HepG2 (cell line): ENCODE measurements around the gene CFAP70. TPM values are rescaled to one million over a fixed set of nuclear protein-coding genes. Genes with fewer than 3 reads are reported as not detected.

Source experiments
- ARNT2 ChIP-seq: sonication (generic); formaldehyde crosslinking; IDR thresholded peaks from 2 replicates; pipeline ENCODE4 v1.8.0; 2022; ENCODE audit warnings: mild to moderate bottlenecking, low read depth, missing genetic modification reagents, moderate library complexity
- DRAP1 ChIP-seq: IDR thresholded peaks from 2 replicates; pipeline ENCODE4 v1.6.1; 2016; ENCODE audit warnings: missing genetic modification reagents, missing compliant biosample characterization
- FOSL1 ChIP-seq: sonication (generic); formaldehyde crosslinking; IDR thresholded peaks from 2 replicates; pipeline ENCODE4 v1.9.0; 2021; ENCODE audit warnings: missing genetic modification reagents, borderline replicate concordance
- GLI4 ChIP-seq: sonication (generic); formaldehyde crosslinking; IDR thresholded peaks from 2 replicates; pipeline ENCODE4 v1.5.1; 2020; ENCODE audit warnings: missing genetic modification reagents, mild to moderate bottlenecking, moderate library complexity, borderline replicate concordance
- HNRNPLL ChIP-seq: fragments of 200-400 bp; formaldehyde crosslinking; IDR thresholded peaks from 2 replicates; pipeline ENCODE4 v1.6.1; 2017; ENCODE audit warnings: mild to moderate bottlenecking, low read depth, low read length; ENCODE audit not compliant: poor library complexity, severe bottlenecking
- KLF12 ChIP-seq: sonication (generic); formaldehyde crosslinking; IDR thresholded peaks from 2 replicates; pipeline ENCODE4 v1.4.0; 2020; ENCODE audit warnings: missing genetic modification reagents, borderline replicate concordance
- KMT2A ChIP-seq: sonication (generic); formaldehyde crosslinking; IDR thresholded peaks from 2 replicates; pipeline ENCODE4 v1.4.0; 2020; ENCODE audit warnings: missing genetic modification reagents
- SP4 ChIP-seq: sonication (generic); formaldehyde crosslinking; IDR thresholded peaks from 2 replicates; pipeline ENCODE4 v1.8.1; 2023; ENCODE audit warnings: mild to moderate bottlenecking, missing genetic modification reagents
- THRA ChIP-seq: sonication (generic); formaldehyde crosslinking; IDR thresholded peaks from 2 replicates; pipeline ENCODE4 v1.4.0; 2020; ENCODE audit warnings: missing genetic modification reagents, borderline replicate concordance
- YEATS4 ChIP-seq: sonication (generic); formaldehyde crosslinking; IDR thresholded peaks from 2 replicates; pipeline ENCODE4 v1.4.0; 2020; ENCODE audit warnings: missing genetic modification reagents, borderline replicate concordance
- ZFP36L2 ChIP-seq: sonication (generic); formaldehyde crosslinking; IDR thresholded peaks from 2 replicates; pipeline ENCODE4 v1.4.0; 2020; ENCODE audit warnings: missing genetic modification reagents
- ZNF264 ChIP-seq: sonication (generic); formaldehyde crosslinking; IDR thresholded peaks from 2 replicates; pipeline ENCODE4 v1.4.0; 2020; ENCODE audit warnings: missing genetic modification reagents
- ZNF275 ChIP-seq: sonication (generic); formaldehyde crosslinking; IDR thresholded peaks from 2 replicates; pipeline ENCODE4 v1.8.0; 2022; ENCODE audit warnings: missing genetic modification reagents, mild to moderate bottlenecking, inconsistent platforms, borderline replicate concordance
- ZNF446 ChIP-seq: sonication (generic); formaldehyde crosslinking; IDR thresholded peaks from 2 replicates; pipeline ENCODE4 v1.5.0; 2020; ENCODE audit warnings: mild to moderate bottlenecking, missing genetic modification reagents
- ZNF460 ChIP-seq: sonication (generic); formaldehyde crosslinking; IDR thresholded peaks from 2 replicates; pipeline ENCODE4 v1.5.1; 2020; ENCODE audit warnings: missing genetic modification reagents, mild to moderate bottlenecking, borderline replicate concordance
- ZNF687 ChIP-seq: sonication (generic); formaldehyde crosslinking; IDR thresholded peaks from 2 replicates; pipeline ENCODE4 v1.5.1; 2020; ENCODE audit warnings: mild to moderate bottlenecking, missing genetic modification reagents, moderate library complexity
- polyA plus RNA-seq, 8 experiments: library from polyadenylated mRNA; depleted of rRNA in 3 of 8; stranded (reverse) in 7 of 8; unstranded in 1 of 8; fragments of >200 nt; fragmentation: Illumina TruSeq in 4 of 8; extraction: Trizol in 4 of 8; gene quantifications; 2 replicates each; pipeline versions ENCODE4 v1.2.1 to v1.2.3, GENCODE V29; 2011 to 2016; ENCODE audit warnings: low read depth in 4 of 8, missing spikeins in 1 of 8, mixed read lengths in 1 of 8; ENCODE audit not compliant: insufficient read depth in 1 of 8
- total RNA-seq, 5 experiments: library from RNA; depleted of rRNA; stranded (reverse); fragments of >200 nt; fragmentation: Illumina TruSeq; extraction: Trizol; gene quantifications; 2 replicates each; pipeline ENCODE4 v1.2.3, GENCODE V29; 2016; ENCODE audit warnings: low read depth in 1 of 5
- TF ChIP-seq, protein P1 (sequence below): sonication (generic); formaldehyde crosslinking; IDR thresholded peaks from 2 replicates; pipeline ENCODE4 v1.4.0; 2020; ENCODE audit warnings: missing genetic modification reagents

The CFAP70 gene
- total and polyA plus RNA-seq, 2 of the 13 experiments (the other 11 are each of a cell fraction or from before 2014, with no cell fraction given) = 0.27 to 0.38 TPM

DNA sequence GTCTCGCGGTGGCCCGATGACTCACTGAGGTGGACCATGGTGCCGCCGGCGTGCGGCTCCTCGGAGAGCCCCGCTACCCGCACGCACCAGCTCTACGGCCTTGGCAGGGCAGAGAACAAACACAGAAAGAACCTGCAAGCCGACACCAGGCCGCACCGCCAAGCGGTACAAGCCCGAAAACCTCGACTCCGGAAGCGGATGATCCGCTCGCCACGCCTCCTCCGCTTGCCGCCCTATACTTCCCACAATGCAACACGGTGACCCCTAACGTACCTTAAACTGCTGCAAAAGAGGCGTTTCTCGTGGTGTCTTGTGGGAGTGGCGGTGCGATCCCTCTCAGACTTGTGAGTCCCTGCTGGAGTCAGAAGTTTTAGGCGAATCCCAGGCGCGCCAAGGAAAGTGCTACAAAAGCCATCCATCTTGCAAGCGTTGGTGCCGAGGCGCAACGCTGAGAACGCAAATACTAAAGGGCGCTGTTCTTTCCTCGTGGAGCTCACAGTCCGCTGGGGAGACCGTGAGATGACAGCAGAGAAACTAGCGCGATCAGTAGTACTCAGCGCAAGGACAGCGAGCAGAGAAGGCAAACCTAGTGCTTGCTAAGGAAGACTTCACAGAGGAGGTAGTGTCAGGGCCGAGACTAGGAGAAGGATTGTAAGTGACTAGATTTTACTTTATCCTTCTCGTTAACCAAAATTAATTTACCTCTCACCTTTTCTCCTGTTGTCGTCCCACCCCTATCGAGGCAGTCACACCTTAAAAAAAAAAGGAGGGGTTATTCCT is 106.0 kb downstream of the CFAP70 start, which contains the start of gene MRPS16 (continued):
- TF ChIP-seq ZNF275 (CRISPR knock-in tag) (no peak), ZNF446 (CRISPR knock-in tag) (peak; percentile 85), SP4 (peak; percentile 90), GLI4 (CRISPR knock-in tag) (no peak), ZNF460 (CRISPR knock-in tag) (no peak; the same call in 1 of the 2 replicates), ZFP36L2 (no peak), ARNT2 (CRISPR knock-in tag) (peak; percentile 82), FOSL1 (peak; percentile 61; the same call in 1 of the 2 replicates), KMT2A (CRISPR knock-in tag) (peak; percentile 97), YEATS4 (peak; percentile 85; the same call in 1 of the 2 replicates), HNRNPLL (peak; percentile 76), ZNF687 (CRISPR knock-in tag) (peak; percentile 93), ZNF264 (CRISPR knock-in tag) (peak; percentile 64; the same call in 1 of the 2 replicates), KLF12 (peak; percentile 69; the same call in 1 of the 2 replicates), THRA (CRISPR knock-in tag) (peak; percentile 79), DRAP1 (peak; percentile 95)
- TF ChIP-seq, protein P1, sequence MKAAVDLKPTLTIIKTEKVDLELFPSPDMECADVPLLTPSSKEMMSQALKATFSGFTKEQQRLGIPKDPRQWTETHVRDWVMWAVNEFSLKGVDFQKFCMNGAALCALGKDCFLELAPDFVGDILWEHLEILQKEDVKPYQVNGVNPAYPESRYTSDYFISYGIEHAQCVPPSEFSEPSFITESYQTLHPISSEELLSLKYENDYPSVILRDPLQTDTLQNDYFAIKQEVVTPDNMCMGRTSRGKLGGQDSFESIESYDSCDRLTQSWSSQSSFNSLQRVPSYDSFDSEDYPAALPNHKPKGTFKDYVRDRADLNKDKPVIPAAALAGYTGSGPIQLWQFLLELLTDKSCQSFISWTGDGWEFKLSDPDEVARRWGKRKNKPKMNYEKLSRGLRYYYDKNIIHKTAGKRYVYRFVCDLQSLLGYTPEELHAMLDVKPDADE = no peak
